Stimulated activated CD4-positive, alpha-beta T cell treated with anti-CD3 and anti-CD28 coated beads, Interleukin-12 subunit alpha, Interleukin-12 subunit beta, amount 100 ng/mL, for 24 hours (primary cell): ENCODE results near the gene TRIM63.

Experiments used
- DNase-seq, 2 experiments: peaks; one replicate each; pipeline ENCODE4 v3.0.0-alpha.2; 2020; ENCODE audit warnings: low read depth in 2 of 2

TRIM63 gene

GRCh38 chr1:26057189-26057588 is 10.2 kb downstream of the TRIM63 start:
- DNase-seq, result no peak

- DNase-seq, result no peak
Observed at GRCh38 chr1:26055041-26055440, 12.4 kb downstream of the TRIM63 start.

GRCh38 chr1:26053718-26054560 is 13.5 kb downstream of the TRIM63 start:
- no peak for DNase-seq

- DNase-seq, result no peak
Observed at GRCh38 chr1:26050248-26050640, 17.2 kb downstream of the TRIM63 start.

GRCh38 chr1:26049531-26050247 is 17.7 kb downstream of the TRIM63 start:
- no peak for DNase-seq

- DNase-seq, result no peak
Observed at GRCh38 chr1:26047278-26047874, 20.1 kb downstream of the TRIM63 start.

GRCh38 chr1:26046246-26047095 is 21.0 kb downstream of the TRIM63 start:
- no peak for DNase-seq

- DNase-seq, result no peak
Observed at GRCh38 chr1:26045722-26046245, 21.6 kb downstream of the TRIM63 start, which contains the start of gene SLC30A2. SLC30A2 (minus strand) TSS chr1:26046118; CDS start chr1:26045896, 222 bp downstream.

- no peak for DNase-seq
Observed at GRCh38 chr1:26044971-26045721, 22.3 kb downstream of the TRIM63 start.

- DNase-seq, result no peak
Observed at GRCh38 chr1:26044414-26044813, 23.0 kb downstream of the TRIM63 start.

GRCh38 chr1:26043765-26044164 is 23.7 kb downstream of the TRIM63 start:
- DNase-seq, result no peak

- DNase-seq, result no peak
Observed at GRCh38 chr1:26041978-26042377, 25.5 kb downstream of the TRIM63 start.

GRCh38 chr1:26041401-26041800 is 26.0 kb downstream of the TRIM63 start:
- DNase-seq, result no peak

- DNase-seq, result no peak
Observed at GRCh38 chr1:26038904-26039303, 28.5 kb downstream of the TRIM63 start.

GRCh38 chr1:26038477-26038876 is 29.0 kb downstream of the TRIM63 start:
- DNase-seq, result no peak

GRCh38 chr1:26037904-26038303 is 29.5 kb downstream of the TRIM63 start:
- no peak for DNase-seq

GRCh38 chr1:26036756-26037281 is 30.6 kb downstream of the TRIM63 start:
- DNase-seq, result peak in 1 of 2 experiments; percentile 11

- peak; percentile 55 to 75 for DNase-seq
Observed at GRCh38 chr1:26035959-26036755, 31.3 kb downstream of the TRIM63 start.

GRCh38 chr1:26035203-26035958 is 32.0 kb downstream of the TRIM63 start:
- DNase-seq, result peak; percentile 81 to 94
